Heart right ventricle (tissue), 16 donors: Measurements from ENCODE around the gene MPP3. TPM values are rescaled to one million over a fixed set of nuclear protein-coding genes. Genes with fewer than 3 reads are reported as not detected.
"Not testable (repeated sequence)": the region's sequence is repeated elsewhere in the genome, so short reads cannot be mapped to it uniquely, and the experiment has no call there.

Experiments
- ATAC-seq, 8 donors: fragments of 200-7000 bp; cut with Tn5 transposase; one replicate each; pipeline ENCODE4 v1.9.1; 2020; ENCODE audit warnings: mild to moderate bottlenecking in 8 of 8, moderate library complexity in 8 of 8, moderate number of reproducible peaks in 1 of 8
- DNase-seq, 2 donors: peaks; one replicate each; pipeline ENCODE4 v3.0.0-alpha.2; 2020
- H3K27ac ChIP-seq, 10 donors: fragments of 200-600 bp; sonication (generic) in 2 of 10; one replicate each; pipeline versions ENCODE4 v1.5.0 to v1.8.0; 2020 to 2022; ENCODE audit warnings: mild to moderate bottlenecking in 3 of 10
- H3K27me3 ChIP-seq, 7 donors: fragments of 200-600 bp; one replicate each; pipeline ENCODE4 v1.8.0; 2021 to 2022; ENCODE audit warnings: mild to moderate bottlenecking in 2 of 7
- H3K36me3 ChIP-seq, 9 donors: fragments of 200-600 bp; sonication (generic) in 1 of 9; one replicate each; pipeline versions ENCODE4 v1.5.0 to v1.8.0; 2020 to 2022; ENCODE audit warnings: mild to moderate bottlenecking in 2 of 9
- H3K4me1 ChIP-seq, 9 donors: fragments of 200-600 bp; sonication (generic) in 1 of 9; one replicate each; pipeline versions ENCODE4 v1.5.0 to v1.8.0; 2020 to 2022; ENCODE audit warnings: mild to moderate bottlenecking in 4 of 9
- H3K4me3 ChIP-seq, 10 donors: fragments of 200-600 bp; sonication (generic) in 2 of 10; one replicate each; pipeline versions ENCODE4 v1.5.0 to v1.8.0; 2020 to 2022; ENCODE audit warnings: mild to moderate bottlenecking in 7 of 10, moderate library complexity in 2 of 10
- H3K9me3 ChIP-seq, 11 donors: fragments of 200-600 bp in 10 of 11; sonication (generic) in 2 of 11; one replicate each; pipeline versions ENCODE4 v1.5.0 to v1.8.0; 2013 to 2022; ENCODE audit warnings: mild to moderate bottlenecking in 2 of 11, control low read depth in 1 of 11, moderate library complexity in 1 of 11
- WGBS, 2 donors: extraction: QIAGEN DNeasy Blood & Tissue Kit; methylation state at CpG; one replicate each; pipeline ENCODE4 v1.1.7; 2013; ENCODE audit warnings: inconsistent platforms in 1 of 2; 5-methylcytosine and 5-hydroxymethylcytosine counted together
- intact Hi-C, 10 donors: fragments of 100-400 bp; cut with DNase I; formaldehyde crosslinking; loops; one replicate each; pipeline versions ENCODE4 v1.11.1 to v1.14.2; 2022
- polyA plus RNA-seq, 2 donors: library from polyadenylated mRNA; stranded (reverse); fragments of 200-250 nt; gene quantifications; one replicate each; pipeline ENCODE4 v1.2.3, GENCODE V29; 2013
- total RNA-seq, 10 donors: library from RNA; stranded (reverse); fragmentation: NEBNext Ultra II Directional in 3 of 10; extraction: Animal tissue kit (Norgen Biotek cat#: 25700) in 3 of 10; gene quantifications; one replicate each; pipeline versions ENCODE4 v1.2.1 to v1.2.4, GENCODE V29; 2021 to 2023
- TF ChIP-seq, protein P1 (sequence below), 9 donors: fragments of 200-600 bp; sonication (generic) in 2 of 9; IDR thresholded peaks; one replicate each; pipeline versions ENCODE4 v1.5.0 to v1.8.0; 2021 to 2022; ENCODE audit warnings: antibody characterized with exemption in 9 of 9, mild to moderate bottlenecking in 5 of 9, moderate library complexity in 1 of 9
- donor health status: Arrhythmogenic right ventricular cardiomyopathy.
- donor health status: ischemic (EF 13 %, LVEDD 7.1; RV severe dilation, severe dysfunction).
- donor health status: healthy with polysubstance abuse.
- donor health status: DM: no; HTN: yes; CAD: no.
- donor health status: DM: no; HTN: no; CAD: no.
- donor health status: ischemic (EF 25% LVEDD 6.9; RV normal size, moderate dysfunction).
- donor health status: ischemic (EF 25% LVEDD 5.7; RV mildly dilated, moderate dysfunction).
- donor health status: healthy.
- donor health status: DM: yes; HTN: yes; CAD: no.
- donor health status: Ischemic cardiomyopathy.
- donor health status: ischemic (EF 35%, LVEDD 5.7; RV mildly dilated, moderate dysfunction).
- donor health status: nonischemic (EF 11% LVEDD 7.7; RV severe dilation, severe dysfunction).
- donor health status: DM: yes; HTN: yes; CAD: no.
- donor health status: PGD.
- donor health status: ischemic (EF 29% LVEDD 5.4; RV normal size, mild dysfunction).
- donor health status: nonischemic (EF 23%, LVEDD 6.1; RV moderate dilation, normal function).

MPP3 gene
- total and polyA plus RNA-seq, 12 donors = 16.6 to 90.1 (median 33.0) TPM

DNA sequence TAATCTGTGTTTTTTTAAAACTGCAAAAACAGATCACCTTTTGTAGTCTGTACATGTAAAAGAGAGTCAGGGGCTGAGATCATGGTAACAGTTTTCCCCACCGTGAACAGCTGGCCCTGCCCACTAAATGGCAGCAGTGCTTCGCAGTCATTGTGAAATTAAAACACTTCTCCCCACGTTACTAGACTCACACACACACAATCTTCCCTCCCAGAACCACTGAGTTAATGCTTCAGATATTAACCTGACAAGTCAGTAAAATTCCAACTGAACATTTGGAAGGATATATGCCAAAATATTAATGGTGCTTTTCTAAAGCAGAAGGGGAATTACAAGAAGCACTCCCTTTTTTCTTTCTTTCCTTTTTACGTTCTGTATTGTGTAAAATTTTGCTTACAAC, 12.8 kb upstream of the MPP3 start:
- intact Hi-C loops = loop anchor here in 8 of 10 donors (5.0 to 10.0 kb wide), 7 partner anchors 61 to 161 kb away; partner anchors contain the start of genes CFAP97D1 (in 3 of the 8) and DUSP3 (in 1 of the 8)
- DNase-seq (no peak), ATAC-seq (no peak)
- peak overlapping the region in 6 of 10 donors; percentile 53 to 85 (median 80) for H3K27ac ChIP-seq
- TF ChIP-seq, protein P1, sequence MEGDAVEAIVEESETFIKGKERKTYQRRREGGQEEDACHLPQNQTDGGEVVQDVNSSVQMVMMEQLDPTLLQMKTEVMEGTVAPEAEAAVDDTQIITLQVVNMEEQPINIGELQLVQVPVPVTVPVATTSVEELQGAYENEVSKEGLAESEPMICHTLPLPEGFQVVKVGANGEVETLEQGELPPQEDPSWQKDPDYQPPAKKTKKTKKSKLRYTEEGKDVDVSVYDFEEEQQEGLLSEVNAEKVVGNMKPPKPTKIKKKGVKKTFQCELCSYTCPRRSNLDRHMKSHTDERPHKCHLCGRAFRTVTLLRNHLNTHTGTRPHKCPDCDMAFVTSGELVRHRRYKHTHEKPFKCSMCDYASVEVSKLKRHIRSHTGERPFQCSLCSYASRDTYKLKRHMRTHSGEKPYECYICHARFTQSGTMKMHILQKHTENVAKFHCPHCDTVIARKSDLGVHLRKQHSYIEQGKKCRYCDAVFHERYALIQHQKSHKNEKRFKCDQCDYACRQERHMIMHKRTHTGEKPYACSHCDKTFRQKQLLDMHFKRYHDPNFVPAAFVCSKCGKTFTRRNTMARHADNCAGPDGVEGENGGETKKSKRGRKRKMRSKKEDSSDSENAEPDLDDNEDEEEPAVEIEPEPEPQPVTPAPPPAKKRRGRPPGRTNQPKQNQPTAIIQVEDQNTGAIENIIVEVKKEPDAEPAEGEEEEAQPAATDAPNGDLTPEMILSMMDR (IDR thresholded peaks at IDR 0.05) = no peak
- H3K4me3 ChIP-seq = no peak overlapping the region
- H3K27me3 ChIP-seq = no peaks in the 10 kb centered on the region
- H3K4me1 ChIP-seq = peaks cover 0 to 39% (median 12%) of the 10 kb centered on the region in 9 donors
- no peaks in the 10 kb centered on the region for H3K36me3 ChIP-seq
- H3K9me3 ChIP-seq = no peaks in the 10 kb centered on the region
- WGBS, 2 donors = 63 to 72% methylated on average over 4 of the region's 4 CpGs

DNA sequence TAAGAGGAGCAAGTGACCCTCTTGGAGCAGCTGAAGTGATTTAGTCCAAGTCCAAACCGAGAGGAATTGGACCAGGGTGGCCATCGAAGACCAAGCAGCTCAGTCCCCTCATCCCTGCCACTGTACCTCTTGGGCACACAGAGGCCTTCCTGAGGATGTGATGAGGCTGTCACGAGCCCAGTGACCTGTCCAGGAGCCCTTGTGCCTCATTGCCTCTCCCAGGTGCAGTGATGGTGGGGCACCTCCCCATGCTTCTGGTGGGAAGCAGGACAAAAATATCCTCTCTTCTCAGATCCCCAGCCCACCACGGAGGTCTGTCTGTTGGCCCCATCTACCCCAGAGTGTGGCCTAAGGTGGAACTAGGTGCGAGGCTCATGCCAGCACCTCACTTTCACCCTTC, 11.3 kb upstream of the MPP3 start:
- peaks cover 0 to 39% (median 21%) of the 10 kb centered on the region in 9 donors for H3K4me1 ChIP-seq
- no peak for ATAC-seq
- no peak overlapping the region for H3K27ac ChIP-seq
- 89 to 94% methylated on average over 5 of the region's 5 CpGs for WGBS, 2 donors
- H3K4me3 ChIP-seq = no peak overlapping the region
- no peaks in the 10 kb centered on the region for H3K27me3 ChIP-seq
- TF ChIP-seq, protein P1 (IDR thresholded peaks at IDR 0.05) = no peak
- no peak for DNase-seq
- no peaks in the 10 kb centered on the region for H3K9me3 ChIP-seq
- H3K36me3 ChIP-seq = no peaks in the 10 kb centered on the region
- intact Hi-C loops = loop anchor here in 7 of 10 donors (10.0 kb wide), 3 partner anchors 59 to 159 kb away; partner anchors contain the start of gene CFAP97D1 (in 2 of the 7)

DNA sequence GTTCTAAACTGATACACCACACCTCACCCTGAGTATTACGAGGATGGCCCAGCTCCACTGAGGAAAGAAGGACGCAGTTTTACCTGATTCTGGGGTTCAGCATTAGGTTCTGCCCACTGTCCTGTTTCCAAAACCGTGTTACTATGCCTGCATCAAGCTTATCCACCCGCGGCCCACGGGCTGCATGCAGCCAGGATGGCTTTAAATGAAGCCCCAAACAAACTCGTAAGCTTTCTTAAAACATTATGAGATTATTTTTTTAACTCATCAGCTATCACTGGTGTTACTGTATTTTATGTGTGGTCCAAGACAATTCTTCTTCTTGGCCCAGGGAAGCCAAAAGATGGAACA, 10.0 kb upstream of the MPP3 start:
- no peak for ATAC-seq
- intact Hi-C loops = loop anchor here in 7 of 10 donors (10.0 kb wide), 3 partner anchors 58 to 158 kb away; partner anchors contain the start of gene CFAP97D1 (in 2 of the 7)
- Histone ChIP-seq H3K4me1 (peaks cover 0 to 28% (median 21%) of the 10 kb centered on the region in 9 donors), H3K27me3 (no peaks in the 10 kb centered on the region), H3K4me3 (no peak overlapping the region), H3K27ac (no peak overlapping the region), H3K9me3 (no peaks in the 10 kb centered on the region), H3K36me3 (no peaks in the 10 kb centered on the region)
- 79 to 85% methylated on average over 7 of the region's 7 CpGs for WGBS, 2 donors
- TF ChIP-seq, protein P1 (IDR thresholded peaks at IDR 0.05) = no peak
- DNase-seq = no peak

DNA sequence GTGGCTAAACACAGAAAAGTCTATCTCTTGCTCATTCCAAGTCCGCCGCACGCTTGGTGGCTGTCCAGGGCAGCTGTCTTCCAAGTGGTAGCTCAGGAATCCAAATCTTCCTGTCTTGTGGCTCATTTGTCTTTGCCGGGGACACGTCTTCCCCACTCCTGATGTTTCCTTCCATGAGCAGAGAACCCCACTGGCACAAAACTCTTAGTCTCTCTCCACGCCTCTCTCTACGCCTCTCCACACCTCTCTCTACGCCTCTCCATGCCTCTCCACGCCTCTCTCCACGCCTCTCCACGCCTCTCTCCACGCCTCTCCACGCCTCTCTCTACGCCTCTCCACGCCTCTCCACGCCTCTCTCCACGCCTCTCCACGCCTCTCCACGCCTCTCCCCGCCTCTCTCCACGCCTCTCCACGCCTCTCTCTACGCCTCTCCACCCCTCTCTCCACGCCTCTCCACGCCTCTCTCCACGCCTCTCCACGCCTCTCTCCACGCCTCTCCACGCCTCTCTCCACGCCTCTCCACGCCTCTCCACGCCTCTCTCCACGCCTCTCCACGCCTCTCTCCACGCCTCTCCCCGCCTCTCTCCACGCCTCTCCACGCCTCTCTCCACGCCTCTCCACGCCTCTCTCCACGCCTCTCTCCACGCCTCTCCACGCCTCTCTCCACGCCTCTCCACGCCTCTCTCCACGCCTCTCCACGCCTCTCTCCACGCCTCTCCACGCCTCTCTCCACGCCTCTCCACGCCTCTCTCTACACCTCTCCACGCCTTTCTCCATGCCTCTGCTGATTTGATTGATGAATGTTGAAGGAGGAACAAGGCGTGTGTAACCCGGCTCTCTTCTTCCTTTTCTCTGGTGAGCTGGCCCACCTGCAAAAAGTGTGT, 9.4 kb upstream of the MPP3 start:
- intact Hi-C loops = loop anchor here in 7 of 10 donors (10.0 kb wide), 3 partner anchors 58 to 158 kb away; partner anchors contain the start of gene CFAP97D1 (in 2 of the 7)
- WGBS, 2 donors = 91 to 92% methylated on average over 37 to 54 of the region's 54 CpGs
- not testable (repeated sequence) for ATAC-seq

More for the DNA sequence above, 9.4 kb upstream of the MPP3 start:
- not testable (repeated sequence) for H3K9me3 ChIP-seq, H3K27ac ChIP-seq, H3K27me3 ChIP-seq, H3K4me3 ChIP-seq, DNase-seq, H3K36me3 ChIP-seq
- H3K4me1 ChIP-seq = peaks cover 0 to 28% (median 21%) of the 10 kb centered on the region in 9 donors
